Fibroblast of lung (primary cell): ENCODE measurements around the gene MROH7. TPM values are rescaled to one million over a fixed set of nuclear protein-coding genes. Genes with fewer than 3 reads are reported as not detected.

Experiments
- DNase-seq, 2 donors: peaks; one replicate each; pipeline versions ENCODE4 v3.0.0 to v3.0.0-alpha.2; 2010; ENCODE audit warnings: low read depth in 2 of 2
- H2AFZ ChIP-seq: 2 replicates; pipeline ENCODE4 v1.5.1; 2012; ENCODE audit warnings: low read length, control low read depth, inconsistent platforms
- H3K27ac ChIP-seq: 2 replicates; pipeline ENCODE4 v1.5.1; 2011; ENCODE audit warnings: low read length, control low read depth; ENCODE audit not compliant: insufficient read depth
- H3K27me3 ChIP-seq: 2 replicates; pipeline ENCODE4 v1.5.1; 2011; ENCODE audit warnings: mild to moderate bottlenecking, low read length; ENCODE audit not compliant: control insufficient read depth, insufficient read depth
- H3K36me3 ChIP-seq: 2 replicates; pipeline ENCODE4 v1.5.1; 2011; ENCODE audit warnings: low read length; ENCODE audit not compliant: control insufficient read depth, insufficient read depth
- H3K4me1 ChIP-seq: 2 replicates; pipeline ENCODE4 v1.5.1; 2011; ENCODE audit warnings: low read length; ENCODE audit not compliant: control insufficient read depth, insufficient read depth; ENCODE audit errors: extremely low read depth
- H3K4me2 ChIP-seq: 2 replicates; pipeline ENCODE4 v1.5.1; 2011; ENCODE audit warnings: low read length, control low read depth; ENCODE audit not compliant: insufficient read depth; ENCODE audit errors: extremely low read depth
- H3K4me3 ChIP-seq, 4 experiments: fragments of 200-600 bp in 1 of 4; sonication (generic) in 1 of 4; replicated peaks in 1 of 4; 2 replicates each; pipeline ENCODE4 v1.5.1; 2011 to 2016; ENCODE audit warnings: low read length in 4 of 4, low read depth in 3 of 4, mild to moderate bottlenecking in 3 of 4, control low read depth in 2 of 4, inconsistent platforms in 1 of 4, mixed read lengths in 1 of 4; ENCODE audit not compliant: insufficient read depth in 1 of 4; ENCODE audit errors: control extremely low read depth in 1 of 4
- H3K79me2 ChIP-seq: 2 replicates; pipeline ENCODE4 v1.5.1; 2012; ENCODE audit warnings: mild to moderate bottlenecking, low read length, inconsistent platforms; ENCODE audit not compliant: control insufficient read depth, insufficient read depth
- H3K9ac ChIP-seq: 2 replicates; pipeline ENCODE4 v1.5.1; 2011; ENCODE audit warnings: mild to moderate bottlenecking, low read length, control low read depth; ENCODE audit not compliant: insufficient read depth
- H3K9me3 ChIP-seq: 2 replicates; pipeline ENCODE4 v1.5.1; 2012; ENCODE audit warnings: low read depth, low read length; ENCODE audit not compliant: control insufficient read depth, insufficient read depth
- H4K20me1 ChIP-seq: 2 replicates; pipeline ENCODE4 v1.5.1; 2011; ENCODE audit warnings: low read length; ENCODE audit not compliant: control insufficient read depth, insufficient read depth; ENCODE audit errors: extremely low read depth
- EZH2 ChIP-seq: IDR thresholded peaks from 2 replicates; pipeline ENCODE4 v1.5.1; 2012; ENCODE audit warnings: low read length, control low read depth, mild to moderate bottlenecking; ENCODE audit errors: missing control alignments
- polyA plus RNA-seq, 2 donors: library from polyadenylated mRNA; depleted of rRNA in 1 of 2; stranded (reverse) in 1 of 2; unstranded in 1 of 2; fragments of >200 nt; gene quantifications; 2 replicates each; pipeline ENCODE4 v1.2.1, GENCODE V29; 2011 to 2012; ENCODE audit warnings: missing spikeins in 1 of 2
- total RNA-seq: library from RNA; depleted of rRNA; stranded (reverse); fragments of >200 nt; gene quantifications from 2 replicates; pipeline ENCODE4 v1.2.1, GENCODE V29; 2014
- TF ChIP-seq, protein P1 (sequence below), 2 donors: IDR thresholded peaks in 1 of 2; conservative IDR thresholded peaks in 1 of 2; 1 replicate in 1 of 2; 2 replicates in 1 of 2; pipeline ENCODE4 v1.5.1; 2011 to 2012; ENCODE audit warnings: low read length in 2 of 2, control low read depth in 1 of 2, inconsistent platforms in 1 of 2, low read depth in 1 of 2, mild to moderate bottlenecking in 1 of 2

Gene MROH7
- total and polyA plus RNA-seq, 2 donors (not counting 1 experiment from before 2014, with no cell fraction given) = 0.01 to 0.33 TPM

DNA sequence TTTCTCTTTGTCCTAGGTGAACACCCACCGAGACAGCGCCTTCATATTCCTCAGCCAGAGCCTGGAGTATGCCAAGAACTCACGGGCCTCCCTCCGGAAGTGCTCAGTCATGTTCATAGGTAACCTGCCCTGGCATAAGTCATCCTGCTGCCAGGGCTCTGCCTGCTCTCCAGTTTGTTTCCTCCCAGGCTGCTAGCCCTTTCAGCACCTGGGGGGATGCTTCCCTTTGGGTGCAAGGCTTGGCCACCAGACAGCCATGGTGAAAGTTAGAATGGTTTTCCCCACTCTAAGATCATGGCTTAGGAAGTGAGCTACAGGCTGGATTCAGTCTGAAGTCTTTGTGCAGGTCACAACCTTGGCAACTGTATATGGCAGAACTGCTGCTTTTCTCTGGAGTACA lies 64.8 kb downstream of the MROH7 start:
- no peak overlapping the region for H3K9ac ChIP-seq
- no peak for DNase-seq
- no peaks in the 10 kb centered on the region for H4K20me1 ChIP-seq
- no peak overlapping the region for H3K4me2 ChIP-seq
- no peaks in the 10 kb centered on the region for H3K79me2 ChIP-seq
- H3K9me3 ChIP-seq = no peaks in the 10 kb centered on the region
- H2AFZ ChIP-seq = no peak overlapping the region
- no peak overlapping the region for H3K4me3 ChIP-seq
- no peak for TF ChIP-seq EZH2
- TF ChIP-seq, protein P1, sequence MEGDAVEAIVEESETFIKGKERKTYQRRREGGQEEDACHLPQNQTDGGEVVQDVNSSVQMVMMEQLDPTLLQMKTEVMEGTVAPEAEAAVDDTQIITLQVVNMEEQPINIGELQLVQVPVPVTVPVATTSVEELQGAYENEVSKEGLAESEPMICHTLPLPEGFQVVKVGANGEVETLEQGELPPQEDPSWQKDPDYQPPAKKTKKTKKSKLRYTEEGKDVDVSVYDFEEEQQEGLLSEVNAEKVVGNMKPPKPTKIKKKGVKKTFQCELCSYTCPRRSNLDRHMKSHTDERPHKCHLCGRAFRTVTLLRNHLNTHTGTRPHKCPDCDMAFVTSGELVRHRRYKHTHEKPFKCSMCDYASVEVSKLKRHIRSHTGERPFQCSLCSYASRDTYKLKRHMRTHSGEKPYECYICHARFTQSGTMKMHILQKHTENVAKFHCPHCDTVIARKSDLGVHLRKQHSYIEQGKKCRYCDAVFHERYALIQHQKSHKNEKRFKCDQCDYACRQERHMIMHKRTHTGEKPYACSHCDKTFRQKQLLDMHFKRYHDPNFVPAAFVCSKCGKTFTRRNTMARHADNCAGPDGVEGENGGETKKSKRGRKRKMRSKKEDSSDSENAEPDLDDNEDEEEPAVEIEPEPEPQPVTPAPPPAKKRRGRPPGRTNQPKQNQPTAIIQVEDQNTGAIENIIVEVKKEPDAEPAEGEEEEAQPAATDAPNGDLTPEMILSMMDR (conservative IDR thresholded peaks at IDR 0.05 in 1 of 2, IDR thresholded peaks at IDR 0.05 in 1 of 2; ENCODE audit: low read depth in 1 of 2, low read length in 2 of 2) = no peak
- H3K27me3 ChIP-seq = peaks cover 3% of the 10 kb centered on the region
- no peak overlapping the region for H3K27ac ChIP-seq
- no peaks in the 10 kb centered on the region for H3K4me1 ChIP-seq
- no peaks in the 10 kb centered on the region for H3K36me3 ChIP-seq

DNA sequence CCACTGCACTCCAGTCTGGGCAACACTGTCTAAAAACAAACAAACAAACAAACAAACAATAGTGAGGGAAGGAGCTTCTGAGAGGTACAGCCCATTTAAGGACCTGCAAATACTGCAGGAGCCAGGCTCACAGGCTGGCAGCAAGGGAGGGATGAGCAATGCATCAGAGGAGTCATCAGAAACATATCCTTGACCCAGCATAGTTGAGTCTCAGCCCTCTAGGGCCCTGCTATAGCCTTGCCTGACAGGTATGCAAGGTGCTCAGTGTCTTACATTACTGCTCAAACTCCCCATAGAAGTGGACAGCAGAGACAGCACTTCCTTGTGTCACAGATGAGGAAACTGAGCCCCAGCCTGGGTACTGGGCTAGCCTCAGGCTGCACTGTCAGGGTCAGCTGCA lies 66.8 kb downstream of the MROH7 start:
- Histone ChIP-seq H2AFZ (no peak overlapping the region), H3K27me3 (peaks cover 3% of the 10 kb centered on the region), H3K36me3 (no peaks in the 10 kb centered on the region), H3K9ac (no peak overlapping the region), H4K20me1 (no peaks in the 10 kb centered on the region), H3K4me2 (no peak overlapping the region), H3K79me2 (no peaks in the 10 kb centered on the region), H3K27ac (no peak overlapping the region), H3K4me3 (no peak overlapping the region), H3K4me1 (no peaks in the 10 kb centered on the region), H3K9me3 (no peaks in the 10 kb centered on the region)
- DNase-seq = no peak
- TF ChIP-seq, protein P1 (conservative IDR thresholded peaks at IDR 0.05 in 1 of 2, IDR thresholded peaks at IDR 0.05 in 1 of 2; ENCODE audit: low read depth in 1 of 2, low read length in 2 of 2) = no peak
- TF ChIP-seq EZH2 = no peak

DNA sequence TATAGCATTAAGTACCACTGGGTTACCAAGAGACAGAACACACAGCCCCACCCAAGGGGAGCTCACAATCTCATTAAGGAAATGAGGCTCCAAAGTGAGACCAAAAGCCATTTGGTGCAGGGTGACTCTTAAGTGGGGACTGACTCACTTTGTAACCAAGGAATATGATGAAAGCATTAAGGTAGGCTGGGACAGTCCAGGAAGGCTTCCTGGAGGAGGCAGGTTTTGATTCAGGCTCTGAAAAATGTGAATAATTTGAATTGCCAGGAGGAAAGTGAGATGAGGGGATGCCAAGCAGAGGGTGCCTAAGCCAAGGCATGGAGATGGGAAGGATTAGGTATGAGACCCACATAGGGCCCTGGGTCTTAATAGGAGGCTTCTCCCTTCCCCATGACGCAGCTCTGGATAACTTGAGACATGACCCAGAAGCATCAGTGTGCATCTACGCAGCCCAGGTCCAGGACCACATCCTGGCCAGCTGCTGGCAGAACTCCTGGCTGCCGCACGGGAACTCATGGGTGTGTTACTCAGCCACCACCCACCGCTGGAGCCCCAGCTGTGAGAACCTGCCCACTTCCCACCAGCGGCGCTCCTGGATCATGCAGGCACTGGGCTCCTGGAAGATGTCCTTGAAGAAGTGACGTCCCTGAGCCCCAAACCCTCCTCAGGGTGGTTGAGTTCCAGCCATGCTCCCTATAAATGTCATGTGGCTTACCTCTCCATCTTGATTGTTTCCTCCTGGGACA lies 68.1 kb downstream of the MROH7 start:
- H2AFZ ChIP-seq = no peak overlapping the region
- TF ChIP-seq, protein P1 (conservative IDR thresholded peaks at IDR 0.05 in 1 of 2, IDR thresholded peaks at IDR 0.05 in 1 of 2; ENCODE audit: low read depth in 1 of 2, low read length in 2 of 2) = no peak
- TF ChIP-seq EZH2 = no peak
- no peak overlapping the region for H3K4me3 ChIP-seq
- no peak overlapping the region for H3K4me2 ChIP-seq
- peaks cover 7% of the 10 kb centered on the region for H3K27me3 ChIP-seq
- H4K20me1 ChIP-seq = no peaks in the 10 kb centered on the region
- H3K36me3 ChIP-seq = no peaks in the 10 kb centered on the region
- H3K4me1 ChIP-seq = no peaks in the 10 kb centered on the region
- no peaks in the 10 kb centered on the region for H3K79me2 ChIP-seq
- no peaks in the 10 kb centered on the region for H3K9me3 ChIP-seq
- no peak for DNase-seq
- H3K27ac ChIP-seq = no peak overlapping the region
- H3K9ac ChIP-seq = no peak overlapping the region
